Measurements from ENCODE around the gene UQCRFS1. TPM values are rescaled to one million over a fixed set of nuclear protein-coding genes. Genes with fewer than 3 reads are reported as not detected.

UQCRFS1 gene
- total RNA-seq: 29.9 and 36.2 TPM in 2 replicates

DNA sequence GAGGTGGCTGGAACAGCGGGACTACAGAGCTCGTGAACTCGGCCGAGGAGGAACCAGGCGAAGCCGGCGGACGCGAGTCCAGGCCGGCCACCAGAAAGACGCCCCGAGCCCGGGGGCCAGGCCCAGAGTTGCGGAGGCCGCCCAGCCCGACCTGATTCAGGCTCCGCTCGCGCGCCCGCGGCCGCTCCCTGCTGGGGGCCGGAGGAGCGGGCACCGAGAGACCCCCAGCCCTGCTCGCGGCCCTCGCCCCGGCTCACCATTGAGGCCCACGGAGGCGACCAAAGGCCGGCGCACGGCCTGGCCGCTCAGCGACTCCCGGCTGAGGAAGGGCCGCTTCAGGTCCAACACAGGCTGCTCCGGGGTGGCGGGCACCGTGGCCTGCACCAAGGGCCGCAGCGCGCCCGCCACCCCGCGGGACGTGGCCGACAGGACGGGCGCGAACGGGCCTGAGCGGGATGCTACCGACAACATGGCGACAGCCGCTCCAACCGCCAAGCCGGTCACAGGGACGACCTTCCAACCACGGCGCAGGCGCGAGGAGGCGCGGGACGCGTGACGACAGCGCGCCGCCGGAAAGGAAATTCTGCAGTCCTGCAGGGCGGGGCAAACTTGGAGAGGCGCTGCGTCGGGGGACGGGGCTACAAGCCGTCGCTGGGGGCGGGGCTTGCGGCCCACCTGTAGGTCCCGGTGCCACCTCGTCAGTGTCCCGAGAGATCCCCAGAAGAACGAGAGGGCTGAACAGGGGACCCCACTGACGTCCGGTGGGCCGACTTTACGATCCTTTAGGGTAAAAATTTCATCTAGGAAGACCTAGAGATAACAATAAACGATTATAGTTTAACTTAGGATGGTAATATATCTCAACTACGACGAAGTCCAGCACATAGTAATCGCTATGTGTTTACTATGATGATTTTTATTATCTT lies at the start of gene UQCRFS1:
TSS of gene UQCRFS1 (minus strand) at position 504 of the 926 bp plus-strand sequence. CDS start at position 471, 33 bp downstream.

